GM12891 (cell line): ENCODE data around the gene RTKN.

Experiments used
- POLR2A ChIP-seq: IDR thresholded peaks from 2 replicates; pipeline ENCODE4 v1.6.1; 2011; ENCODE audit warnings: low read depth, low read length, control low read depth
- POLR2AphosphoS5 ChIP-seq: IDR thresholded peaks from 2 replicates; pipeline ENCODE4 v1.6.1; 2011; ENCODE audit warnings: low read depth, low read length, control low read depth
- TAF1 ChIP-seq: IDR thresholded peaks from 2 replicates; pipeline ENCODE4 v1.6.1; 2011; ENCODE audit warnings: low read depth, low read length, control low read depth

DNA sequence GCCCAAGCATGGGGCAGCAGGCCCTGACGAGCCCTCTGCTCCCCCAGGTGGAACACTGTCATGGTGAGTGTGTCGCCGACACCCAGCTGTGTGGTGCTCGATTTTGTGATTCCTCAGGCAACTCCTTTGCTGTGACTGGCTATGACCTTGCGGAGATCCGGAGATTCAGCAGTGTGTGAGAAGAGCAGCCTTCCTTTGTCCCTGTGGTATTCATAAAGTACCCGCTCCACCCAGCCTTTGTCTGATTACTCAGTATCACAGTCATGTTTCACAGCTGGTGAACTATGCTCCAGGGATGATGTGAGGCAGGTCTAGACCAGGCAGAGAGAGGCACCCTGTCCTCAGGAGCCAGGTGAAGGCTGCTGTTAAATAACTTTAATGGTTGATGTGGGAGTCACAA lies 16.2 kb downstream of the RTKN start:
- TF ChIP-seq TAF1, result no peak
- no peak for TF ChIP-seq POLR2A
- TF ChIP-seq POLR2AphosphoS5, result no peak
